HEK293T (cell line): ENCODE data around the gene GNB5.

Experiments
- CTCF ChIA-PET: fragments of 350-600 bp; formaldehyde crosslinking; extraction: SDS; loops from one replicate; lab custom pipeline; 2021; ENCODE audit warnings: antibody characterized with exemption, inconsistent platforms; lab: Yijun Ruan, JAX
- POLR2A ChIA-PET: fragments of 350-600 bp; formaldehyde crosslinking; extraction: SDS; loops from one replicate; lab custom pipeline; 2020; ENCODE audit warnings: antibody characterized with exemption, inconsistent platforms; lab: Yijun Ruan, JAX
- DNase-seq: peaks from one replicate; pipeline ENCODE4 v3.0.0; 2012; ENCODE audit warnings: mixed read lengths; ENCODE audit errors: extremely low spot score
- ARNT ChIP-seq: fragments of 450-650 bp; IDR thresholded peaks from 2 replicates; pipeline ENCODE4 v1.6.1; 2017; ENCODE audit warnings: mild to moderate bottlenecking
- BHLHE40 ChIP-seq: fragments of 450-650 bp; IDR thresholded peaks from 2 replicates; pipeline ENCODE4 v1.6.1; 2016; ENCODE audit warnings: mild to moderate bottlenecking, moderate library complexity, borderline replicate concordance
- CTBP1 ChIP-seq: fragments of 450-650 bp; IDR thresholded peaks from 2 replicates; pipeline ENCODE4 v1.6.1; 2016; ENCODE audit warnings: borderline replicate concordance
- ELF4 ChIP-seq: fragments of 450-650 bp; IDR thresholded peaks from 2 replicates; pipeline ENCODE4 v1.6.1; 2017; ENCODE audit warnings: antibody characterized with exemption
- FOXA1 ChIP-seq: fragments of 450-650 bp; IDR thresholded peaks from 2 replicates; pipeline ENCODE4 v1.6.1; 2016; ENCODE audit warnings: mild to moderate bottlenecking
- FOXK2 ChIP-seq: fragments of 450-650 bp; IDR thresholded peaks from 2 replicates; pipeline ENCODE4 v1.6.1; 2016; ENCODE audit warnings: mild to moderate bottlenecking
- FOXM1 ChIP-seq: fragments of 450-650 bp; IDR thresholded peaks from 2 replicates; pipeline ENCODE4 v1.6.1; 2017; ENCODE audit warnings: mild to moderate bottlenecking, borderline replicate concordance
- HDGF ChIP-seq: fragments of 450-650 bp; IDR thresholded peaks from 2 replicates; pipeline ENCODE4 v1.6.1; 2017; ENCODE audit warnings: antibody characterized with exemption, borderline replicate concordance
- L3MBTL2 ChIP-seq: fragments of 450-650 bp; conservative IDR thresholded peaks from 2 replicates; pipeline ENCODE4 v1.6.1; 2016; ENCODE audit warnings: mild to moderate bottlenecking
- LEF1 ChIP-seq: fragments of 450-650 bp; IDR thresholded peaks from 2 replicates; pipeline ENCODE4 v1.6.1; 2017; ENCODE audit warnings: mild to moderate bottlenecking, borderline replicate concordance
- NFRKB ChIP-seq: fragments of 450-650 bp; IDR thresholded peaks from 2 replicates; pipeline ENCODE4 v1.6.1; 2016; ENCODE audit warnings: mild to moderate bottlenecking, moderate library complexity
- SP1 ChIP-seq: fragments of 450-650 bp; IDR thresholded peaks from 2 replicates; pipeline ENCODE4 v1.6.1; 2017
- SUZ12 ChIP-seq: fragments of 450-650 bp; IDR thresholded peaks from 2 replicates; pipeline ENCODE4 v1.6.1; 2016; ENCODE audit warnings: mild to moderate bottlenecking
- TARDBP ChIP-seq: fragments of 450-650 bp; IDR thresholded peaks from 2 replicates; pipeline ENCODE4 v1.6.1; 2016
- ZNF384 ChIP-seq: fragments of 450-650 bp; IDR thresholded peaks from 2 replicates; pipeline ENCODE4 v1.6.1; 2016
- TF ChIP-seq, protein P1 (sequence below): fragments of 450-650 bp; IDR thresholded peaks from 2 replicates; pipeline ENCODE4 v1.6.1; 2016

GNB5 gene

DNA sequence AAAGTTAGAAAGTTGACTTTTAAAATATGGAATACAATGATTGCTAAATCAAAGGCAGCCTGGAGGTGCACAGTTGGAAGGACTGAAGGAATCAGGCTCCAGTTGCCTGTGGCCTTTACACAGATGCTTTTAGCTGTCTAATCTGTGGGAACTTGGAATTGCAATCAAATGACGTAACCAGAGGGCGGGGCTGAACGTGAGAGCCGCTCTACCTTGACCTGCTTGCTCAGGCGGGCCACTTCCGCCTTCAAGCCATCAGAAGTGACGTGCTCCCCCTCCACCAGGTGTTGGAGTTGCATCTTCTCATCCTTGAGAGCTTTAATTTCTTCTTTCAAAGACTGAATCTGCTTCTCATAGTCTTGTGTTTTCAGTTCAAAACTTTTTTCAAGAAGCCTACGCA lies 37.7 kb upstream of the GNB5 start:
- TF ChIP-seq FOXA1 (no peak), LEF1 (no peak), NFRKB (no peak), ZNF384 (no peak), ELF4 (no peak), BHLHE40 (no peak), SP1 (no peak), L3MBTL2 (no peak), ARNT (no peak), SUZ12 (no peak), FOXK2 (no peak), TARDBP (no peak), FOXM1 (no peak)
- POLR2A ChIA-PET: no interaction called here
- DNase-seq: peak; percentile 5
- CTCF ChIA-PET: interaction anchor here (0.7 kb wide), 1 partner anchor 12 kb away, joined by 3 read pairs; no protein-coding TSS in a partner anchor

DNA sequence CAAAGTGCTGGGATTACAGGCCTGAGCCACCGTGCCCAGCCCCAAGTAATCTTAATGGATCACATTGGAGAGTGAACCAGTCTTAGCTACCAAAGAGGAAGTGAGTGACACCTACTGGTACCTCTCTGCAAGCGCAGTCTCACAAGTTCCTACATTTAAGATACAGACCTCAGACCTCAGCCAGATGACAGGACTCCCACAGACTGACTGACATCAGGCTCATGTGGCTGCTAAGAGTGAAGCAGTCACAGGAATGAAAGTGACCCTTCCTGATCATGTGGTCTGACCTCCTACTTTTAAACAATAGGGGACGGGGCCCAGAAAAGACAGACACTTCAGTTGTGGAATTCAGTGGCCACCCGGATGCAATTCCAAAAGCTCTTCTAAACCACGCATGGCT lies 36.3 kb upstream of the GNB5 start:
- DNase-seq: peak; percentile 59
- ChIA-PET POLR2A (no interaction called here), CTCF (interaction anchor here (0.6 to 2.1 kb wide), 9 partner anchors 13 to 503 kb away, joined by 3 to 8 read pairs (median 3); no protein-coding TSS in a partner anchor)
- TF ChIP-seq L3MBTL2: no peak
- TF ChIP-seq BHLHE40: no peak
- no peak for TF ChIP-seq HDGF
- TF ChIP-seq, protein P1, sequence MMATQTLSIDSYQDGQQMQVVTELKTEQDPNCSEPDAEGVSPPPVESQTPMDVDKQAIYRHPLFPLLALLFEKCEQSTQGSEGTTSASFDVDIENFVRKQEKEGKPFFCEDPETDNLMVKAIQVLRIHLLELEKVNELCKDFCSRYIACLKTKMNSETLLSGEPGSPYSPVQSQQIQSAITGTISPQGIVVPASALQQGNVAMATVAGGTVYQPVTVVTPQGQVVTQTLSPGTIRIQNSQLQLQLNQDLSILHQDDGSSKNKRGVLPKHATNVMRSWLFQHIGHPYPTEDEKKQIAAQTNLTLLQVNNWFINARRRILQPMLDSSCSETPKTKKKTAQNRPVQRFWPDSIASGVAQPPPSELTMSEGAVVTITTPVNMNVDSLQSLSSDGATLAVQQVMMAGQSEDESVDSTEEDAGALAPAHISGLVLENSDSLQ: peak; percentile 64

GRCh38 chr15:52225230-52225629 lies 34.0 kb upstream of the GNB5 start:
- no peak for DNase-seq
- POLR2A ChIA-PET: no interaction called here
- CTCF ChIA-PET: no interaction called here
- TF ChIP-seq ELF4: no peak

- no peak for DNase-seq
- POLR2A ChIA-PET: interaction anchor here (0.7 kb wide), 1 partner anchor 11 kb away, joined by 3 read pairs; no protein-coding TSS in a partner anchor
- CTCF ChIA-PET: no interaction called here
- TF ChIP-seq, protein P1: no peak
- no peak for TF ChIP-seq FOXK2
- TF ChIP-seq FOXM1: no peak
- no peak for TF ChIP-seq BHLHE40
- no peak for TF ChIP-seq ZNF384
- TF ChIP-seq SP1: no peak
- no peak for TF ChIP-seq ARNT
- TF ChIP-seq TARDBP: no peak
- TF ChIP-seq ELF4: no peak
- no peak for TF ChIP-seq LEF1
- no peak for TF ChIP-seq SUZ12
- no peak for TF ChIP-seq CTBP1
- no peak for TF ChIP-seq HDGF
- no peak for TF ChIP-seq NFRKB
Measured at GRCh38 chr15:52224211-52224610, 33.0 kb upstream of the GNB5 start.

- ChIA-PET CTCF (no interaction called here), POLR2A (no interaction called here)
- TF ChIP-seq SP1 (no peak), FOXM1 (no peak), LEF1 (no peak), ZNF384 (no peak), TARDBP (no peak), ARNT (no peak), CTBP1 (no peak), BHLHE40 (no peak), NFRKB (no peak), SUZ12 (no peak), HDGF (no peak), FOXK2 (no peak), ELF4 (no peak), FOXA1 (no peak), L3MBTL2 (no peak)
- TF ChIP-seq, protein P1: no peak
- no peak for DNase-seq
Measured at GRCh38 chr15:52221730-52222129, 30.5 kb upstream of the GNB5 start.

DNA sequence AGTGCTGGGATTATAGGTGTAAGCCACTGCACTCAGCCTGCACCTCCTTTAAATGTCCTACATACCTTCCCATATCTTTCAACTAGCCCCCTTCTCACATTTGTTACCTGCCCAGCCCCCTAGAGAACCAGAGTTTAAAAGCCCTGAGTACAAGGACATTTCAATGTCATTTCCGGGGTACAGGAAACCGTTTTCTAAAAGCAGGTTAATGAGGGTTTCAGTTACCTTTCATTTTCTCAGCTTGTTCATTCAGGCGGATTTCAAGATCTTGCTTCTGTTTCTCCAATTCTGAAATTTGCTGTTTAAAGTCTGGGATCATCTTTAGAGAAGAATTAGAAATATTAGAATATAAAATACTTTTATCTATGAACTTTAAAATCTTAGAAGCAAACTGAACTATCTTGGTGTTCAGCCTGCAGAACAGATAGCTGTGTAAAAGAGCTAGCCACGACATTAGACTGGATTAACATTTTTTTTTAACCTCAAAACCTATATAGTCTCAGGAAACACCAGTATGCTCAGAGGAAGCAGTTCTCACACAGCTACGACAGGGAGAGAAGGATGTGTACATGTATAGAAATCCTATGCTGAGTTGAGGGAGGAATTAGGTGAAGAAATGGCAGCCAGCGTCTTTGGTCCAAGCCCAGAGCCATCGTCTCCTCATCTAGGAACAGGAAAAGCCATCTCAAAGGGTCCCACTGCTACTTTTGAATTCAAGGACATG lies 29.9 kb upstream of the GNB5 start:
- ChIA-PET POLR2A (no interaction called here), CTCF (interaction anchor here (0.5 kb wide), 1 partner anchor 304 kb away, joined by 4 read pairs; no protein-coding TSS in a partner anchor)
- TF ChIP-seq, protein P1: no peak
- TF ChIP-seq TARDBP (no peak), NFRKB (no peak), CTBP1 (no peak), ZNF384 (no peak), ARNT (no peak), ELF4 (no peak), L3MBTL2 (no peak), FOXK2 (no peak), BHLHE40 (no peak), SP1 (no peak), FOXM1 (no peak)
- no peak for DNase-seq
